ENCODE measurements around the gene PPM1H. TPM values are rescaled to one million over a fixed set of nuclear protein-coding genes. Genes with fewer than 3 reads are reported as not detected.
"Not testable (repeated sequence)": the region's sequence is repeated elsewhere in the genome, so short reads cannot be mapped to it uniquely, and the experiment has no call there.

PPM1H gene
- polyA plus RNA-seq, 1 donor from 2014 or later, result not detected

- Mint-ChIP-seq H3K9me3 (peaks cover 0 to 1% (median 0%) of the 10 kb centered on the region in 3 donors), H3K27ac (peak overlapping the region in 1 of 3 donors; percentile 26), H3K4me1 (peaks cover 0 to 3% (median 2%) of the 10 kb centered on the region in 3 donors), H3K27me3 (peaks cover 3% of the 10 kb centered on the region), H3K36me3 (no peaks in the 10 kb centered on the region), H3K4me3 (no peak overlapping the region)
Observed at GRCh38 chr12:62681306-62681705, 253.6 kb downstream of the PPM1H start.

GRCh38 chr12:62679608-62680007, 255.3 kb downstream of the PPM1H start:
- Mint-ChIP-seq H3K27ac (no peak overlapping the region), H3K4me1 (peaks cover 0 to 3% (median 2%) of the 10 kb centered on the region in 3 donors), H3K27me3 (peaks cover 3% of the 10 kb centered on the region), H3K4me3 (no peak overlapping the region), H3K9me3 (peaks cover 0 to 2% (median 1%) of the 10 kb centered on the region in 3 donors), H3K36me3 (no peaks in the 10 kb centered on the region)

GRCh38 chr12:62677355-62677754, 257.6 kb downstream of the PPM1H start:
- H3K27ac Mint-ChIP-seq, result no peak overlapping the region
- no peaks in the 10 kb centered on the region for H3K36me3 Mint-ChIP-seq
- peaks cover 0 to 3% (median 2%) of the 10 kb centered on the region in 3 donors for H3K4me1 Mint-ChIP-seq
- H3K4me3 Mint-ChIP-seq, result no peak overlapping the region
- H3K27me3 Mint-ChIP-seq, result peaks cover 3% of the 10 kb centered on the region
- H3K9me3 Mint-ChIP-seq, result peaks cover 0 to 2% (median 1%) of the 10 kb centered on the region in 3 donors

GRCh38 chr12:62676521-62677307, 258.2 kb downstream of the PPM1H start:
- Mint-ChIP-seq H3K4me1 (peaks cover 0 to 3% (median 2%) of the 10 kb centered on the region in 3 donors), H3K9me3 (peaks cover 0 to 2% (median 1%) of the 10 kb centered on the region in 3 donors), H3K36me3 (no peaks in the 10 kb centered on the region), H3K27me3 (peaks cover 3% of the 10 kb centered on the region), H3K4me3 (no peak overlapping the region), H3K27ac (no peak overlapping the region)

GRCh38 chr12:62673028-62673815, 261.7 kb downstream of the PPM1H start:
- no peaks in the 10 kb centered on the region for H3K36me3 Mint-ChIP-seq
- H3K4me1 Mint-ChIP-seq, result no peaks in the 10 kb centered on the region
- H3K27ac Mint-ChIP-seq, result no peak overlapping the region
- H3K4me3 Mint-ChIP-seq, result no peak overlapping the region
- H3K27me3 Mint-ChIP-seq, result no peaks in the 10 kb centered on the region
- H3K9me3 Mint-ChIP-seq, result peaks cover 0 to 2% (median 1%) of the 10 kb centered on the region in 3 donors

GRCh38 chr12:62670986-62671720, 263.8 kb downstream of the PPM1H start:
- Mint-ChIP-seq H3K36me3 (no peaks in the 10 kb centered on the region), H3K4me3 (no peak overlapping the region), H3K27ac (no peak overlapping the region), H3K4me1 (no peaks in the 10 kb centered on the region), H3K27me3 (no peaks in the 10 kb centered on the region), H3K9me3 (peaks cover 0 to 2% (median 0%) of the 10 kb centered on the region in 3 donors)

GRCh38 chr12:62668782-62669181, 266.2 kb downstream of the PPM1H start:
- no peak overlapping the region for H3K27ac Mint-ChIP-seq
- H3K4me3 Mint-ChIP-seq, result no peak overlapping the region
- no peaks in the 10 kb centered on the region for H3K27me3 Mint-ChIP-seq
- H3K36me3 Mint-ChIP-seq, result no peaks in the 10 kb centered on the region
- no peaks in the 10 kb centered on the region for H3K9me3 Mint-ChIP-seq
- H3K4me1 Mint-ChIP-seq, result no peaks in the 10 kb centered on the region

- not testable (repeated sequence) for H3K27me3 Mint-ChIP-seq, H3K27ac Mint-ChIP-seq, H3K9me3 Mint-ChIP-seq, H3K36me3 Mint-ChIP-seq, H3K4me3 Mint-ChIP-seq, H3K4me1 Mint-ChIP-seq
Observed at GRCh38 chr12:62664951-62665350, 270.0 kb downstream of the PPM1H start.

GRCh38 chr12:62660756-62661155, 274.2 kb downstream of the PPM1H start:
- H3K4me1 Mint-ChIP-seq, result no peaks in the 10 kb centered on the region
- H3K27ac Mint-ChIP-seq, result peak overlapping the region in 1 of 3 donors; percentile 65
- H3K9me3 Mint-ChIP-seq, result no peaks in the 10 kb centered on the region
- peaks cover 3% of the 10 kb centered on the region for H3K27me3 Mint-ChIP-seq
- H3K4me3 Mint-ChIP-seq, result no peak overlapping the region
- H3K36me3 Mint-ChIP-seq, result peaks cover 1% of the 10 kb centered on the region

- Mint-ChIP-seq H3K27ac (no peak overlapping the region), H3K36me3 (peaks cover 1% of the 10 kb centered on the region), H3K9me3 (no peaks in the 10 kb centered on the region), H3K4me3 (no peak overlapping the region), H3K4me1 (no peaks in the 10 kb centered on the region), H3K27me3 (peaks cover 3% of the 10 kb centered on the region)
Observed at GRCh38 chr12:62659453-62660295, 275.3 kb downstream of the PPM1H start.

GRCh38 chr12:62658910-62659309, 276.0 kb downstream of the PPM1H start:
- H3K4me3 Mint-ChIP-seq, result no peak overlapping the region
- H3K27me3 Mint-ChIP-seq, result peaks cover 3% of the 10 kb centered on the region
- H3K4me1 Mint-ChIP-seq, result no peaks in the 10 kb centered on the region
- H3K36me3 Mint-ChIP-seq, result peaks cover 1% of the 10 kb centered on the region
- H3K27ac Mint-ChIP-seq, result no peak overlapping the region
- H3K9me3 Mint-ChIP-seq, result no peaks in the 10 kb centered on the region

GRCh38 chr12:62657363-62657632, 277.7 kb downstream of the PPM1H start:
- H3K27me3 Mint-ChIP-seq, result peaks cover 3% of the 10 kb centered on the region
- no peaks in the 10 kb centered on the region for H3K4me1 Mint-ChIP-seq
- H3K27ac Mint-ChIP-seq, result no peak overlapping the region
- H3K9me3 Mint-ChIP-seq, result no peaks in the 10 kb centered on the region
- H3K4me3 Mint-ChIP-seq, result no peak overlapping the region
- H3K36me3 Mint-ChIP-seq, result peaks cover 1% of the 10 kb centered on the region

GRCh38 chr12:62656591-62657362, 278.2 kb downstream of the PPM1H start:
- peaks cover 1% of the 10 kb centered on the region for H3K36me3 Mint-ChIP-seq
- H3K9me3 Mint-ChIP-seq, result no peaks in the 10 kb centered on the region
- no peak overlapping the region for H3K27ac Mint-ChIP-seq
- H3K4me3 Mint-ChIP-seq, result no peak overlapping the region
- no peaks in the 10 kb centered on the region for H3K4me1 Mint-ChIP-seq
- H3K27me3 Mint-ChIP-seq, result peaks cover 3% of the 10 kb centered on the region

GRCh38 chr12:62655666-62656151, 279.2 kb downstream of the PPM1H start:
- Mint-ChIP-seq H3K27me3 (peaks cover 3% of the 10 kb centered on the region), H3K4me1 (no peaks in the 10 kb centered on the region), H3K27ac (no peak overlapping the region), H3K4me3 (no peak overlapping the region), H3K36me3 (peaks cover 1% of the 10 kb centered on the region), H3K9me3 (no peaks in the 10 kb centered on the region)
